Measurements from ENCODE around the gene CLK2. TPM values are rescaled to one million over a fixed set of nuclear protein-coding genes. Genes with fewer than 3 reads are reported as not detected.
"Not testable (repeated sequence)": the region's sequence is repeated elsewhere in the genome, so short reads cannot be mapped to it uniquely, and the experiment has no call there.

CLK2 gene
- total RNA-seq, 1 experiment from 2014 or later, result 11.5 TPM

DNA sequence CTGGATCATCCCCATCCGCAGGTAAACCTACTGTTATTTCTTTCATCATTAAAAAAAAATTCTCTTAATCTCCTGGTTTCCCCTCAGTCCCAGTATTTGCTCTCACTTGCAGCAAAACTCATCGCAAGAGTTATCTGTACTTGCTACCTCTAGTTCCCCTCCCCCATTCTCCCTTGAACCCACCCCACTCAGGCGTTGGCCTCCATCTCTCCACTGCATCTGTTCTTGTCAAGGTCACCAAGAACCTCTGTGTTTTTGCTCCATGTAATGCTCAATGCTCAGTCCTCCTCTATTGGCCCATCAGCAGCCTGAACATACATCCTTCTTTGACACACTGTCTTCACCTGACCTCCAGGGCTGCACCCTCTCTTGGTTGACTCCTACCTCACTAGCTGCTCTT is 23.4 kb upstream of the CLK2 start:
- DNase-seq (ENCODE audit: low read depth), result no peak

DNA sequence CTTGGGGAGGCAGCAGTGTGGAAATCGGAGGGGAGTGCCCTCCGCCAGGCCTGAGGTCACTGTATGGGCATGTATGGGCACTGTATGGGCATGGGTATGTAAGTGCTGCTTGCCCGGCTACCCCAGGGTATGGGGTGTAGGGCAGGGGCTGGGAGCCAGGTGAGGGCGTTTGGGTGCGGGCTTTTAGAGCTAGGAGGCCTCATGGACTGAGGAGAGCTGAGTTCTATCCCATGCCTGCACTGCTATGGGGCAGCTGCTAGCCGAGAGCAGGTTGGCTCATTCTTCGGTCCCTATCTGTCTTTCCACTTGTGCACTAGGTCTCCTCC is 22.6 kb upstream of the CLK2 start:
- no peak for DNase-seq (ENCODE audit: low read depth)

DNA sequence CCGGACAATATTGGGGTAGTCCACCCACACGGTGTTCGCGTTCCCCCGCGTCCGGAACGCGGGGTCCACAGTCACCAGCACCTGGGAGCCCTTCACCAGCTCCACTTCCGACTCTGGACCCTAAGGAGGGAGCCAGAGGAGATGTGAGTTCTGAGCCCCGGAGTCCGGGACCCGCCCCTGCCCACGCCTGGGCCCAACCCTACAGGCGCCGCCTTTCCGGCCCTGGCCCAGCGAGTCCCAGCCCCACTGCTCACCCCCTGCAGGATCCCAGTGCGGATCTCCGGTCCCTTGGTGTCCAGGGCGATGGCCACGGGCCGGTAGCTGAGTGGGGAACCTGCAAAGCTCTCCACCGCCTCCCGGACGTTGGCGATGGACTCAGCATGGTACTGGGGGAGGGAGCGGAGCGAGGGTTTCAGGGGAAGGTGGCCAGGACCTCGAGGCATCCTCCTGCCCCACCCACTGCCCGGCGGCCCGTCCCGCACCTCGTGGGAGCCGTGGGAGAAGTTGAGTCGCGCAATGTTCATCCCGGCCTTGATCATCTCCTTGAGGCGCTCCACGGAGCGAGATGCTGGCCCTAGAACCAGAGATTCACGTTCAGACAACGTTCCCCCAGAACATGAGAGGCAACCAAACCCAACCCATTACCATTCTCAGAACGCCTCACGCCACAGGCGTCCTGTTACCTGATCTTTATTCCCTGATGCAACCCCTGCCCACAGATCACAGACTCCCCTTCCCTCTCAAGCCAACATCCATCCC is 22.1 kb upstream of the CLK2 start:
- no peak for DNase-seq (ENCODE audit: low read depth)

DNA sequence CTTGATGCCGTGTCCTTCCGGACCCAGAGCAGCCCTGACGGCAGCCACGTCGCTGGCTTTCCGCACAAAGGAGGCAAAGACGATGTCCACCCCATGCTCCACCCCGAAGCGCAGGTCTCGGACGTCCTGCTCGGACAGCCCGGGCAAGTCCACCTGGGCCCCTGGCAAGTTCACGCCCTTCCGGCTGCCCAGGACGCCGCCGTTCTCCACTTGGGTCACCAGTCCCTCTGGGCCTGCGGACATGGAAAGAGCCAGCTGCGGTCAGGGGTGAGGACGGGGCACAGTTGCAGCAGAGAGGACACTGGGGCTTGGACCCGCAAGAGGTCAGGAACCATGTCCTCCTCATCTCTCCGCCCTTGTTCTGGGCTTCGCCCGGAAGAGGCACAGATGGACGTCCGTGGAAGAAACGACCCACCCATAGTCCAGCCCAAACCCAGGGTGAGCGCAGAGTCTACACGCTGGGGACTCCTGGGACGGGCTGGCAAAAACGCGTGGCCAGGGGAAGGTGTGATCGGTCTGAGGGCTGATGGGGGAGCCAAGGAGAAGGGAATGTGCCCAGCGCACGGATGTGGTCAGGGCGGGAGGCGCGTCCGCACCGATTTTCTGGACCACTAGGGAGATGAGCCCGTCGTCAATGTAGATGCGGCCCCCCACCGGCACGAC is 21.3 kb upstream of the CLK2 start:
- no peak for DNase-seq (ENCODE audit: low read depth)

DNA sequence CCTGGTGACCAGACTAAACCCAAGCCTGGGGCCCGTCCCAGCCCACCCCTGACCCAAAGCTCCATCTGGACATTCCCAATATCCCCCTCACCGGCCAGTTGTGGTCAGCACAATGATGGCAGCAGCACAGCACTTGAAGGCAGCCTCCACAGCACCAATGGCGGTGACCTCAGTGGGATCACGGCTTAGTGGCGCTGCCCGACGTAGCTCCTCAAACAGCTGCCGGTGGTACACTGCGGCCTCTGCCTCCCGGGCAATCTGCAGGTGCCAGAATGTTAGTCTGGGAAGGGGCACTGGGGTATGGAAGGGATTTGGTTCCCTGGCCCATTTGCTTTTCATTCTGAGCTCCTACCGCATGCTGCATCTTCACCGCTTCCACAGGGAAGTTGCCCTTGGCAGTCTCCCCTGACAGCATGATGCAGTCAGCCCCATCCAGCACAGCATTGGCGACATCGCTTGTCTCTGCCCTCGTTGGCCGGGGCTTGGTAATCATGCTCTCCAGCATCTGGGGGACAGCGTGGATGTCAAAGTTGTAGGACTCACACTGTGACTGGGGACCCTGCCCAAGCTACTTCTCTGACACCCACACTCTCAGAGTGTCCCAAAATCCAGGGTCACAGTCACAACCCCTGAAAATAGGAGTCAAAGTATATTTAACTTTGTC is 19.9 kb upstream of the CLK2 start:
- no peak for DNase-seq (ENCODE audit: low read depth)

DNA sequence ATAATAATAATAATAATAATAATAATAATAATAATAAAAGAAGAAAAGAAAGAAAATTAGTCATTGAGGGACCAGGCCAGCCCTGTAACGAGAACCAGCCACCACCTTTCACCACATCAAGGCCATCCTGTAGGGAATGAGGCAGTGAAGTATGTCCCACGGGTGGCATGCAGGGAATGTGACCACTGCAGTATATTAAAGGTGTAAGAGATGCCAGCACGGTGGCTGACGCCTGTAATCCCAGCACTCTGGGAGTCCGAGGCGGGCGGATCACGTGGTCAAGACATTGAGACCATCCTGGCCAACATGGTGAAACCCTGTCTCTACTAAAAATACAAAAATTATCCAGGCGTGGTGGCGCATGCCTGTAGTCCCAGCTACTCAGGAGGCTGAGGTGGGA is 17.7 kb upstream of the CLK2 start:
- DNase-seq (ENCODE audit: low read depth), result not testable (repeated sequence)

DNA sequence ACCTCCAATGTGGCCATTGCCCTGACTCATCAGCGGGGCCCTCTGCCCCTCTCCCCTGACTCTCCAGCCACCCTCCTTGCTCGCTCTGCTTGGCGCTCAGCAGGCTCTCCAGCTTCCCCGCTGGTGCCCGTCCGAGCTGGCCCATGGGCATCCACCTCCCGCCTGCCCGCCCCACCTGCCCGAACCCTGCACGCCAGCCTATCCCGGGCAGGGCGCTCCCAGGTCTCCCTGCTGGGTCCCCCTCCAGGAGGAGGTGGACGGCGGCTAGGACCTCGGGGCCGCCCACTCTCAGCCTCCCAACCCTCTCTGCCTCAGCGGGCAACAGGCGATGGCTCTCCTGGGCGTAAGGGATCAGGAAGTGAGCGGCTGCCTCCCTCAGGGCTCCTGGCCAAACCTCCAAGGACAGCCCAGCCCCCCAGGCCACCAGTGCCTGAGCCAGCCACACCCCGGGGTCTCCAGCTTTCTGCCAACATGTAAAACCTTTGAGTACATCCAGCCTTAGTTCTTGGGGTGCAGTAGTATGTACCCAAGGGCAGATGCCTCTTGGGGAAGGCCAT is 14.8 kb upstream of the CLK2 start:
- no peak for DNase-seq (ENCODE audit: low read depth)

DNA sequence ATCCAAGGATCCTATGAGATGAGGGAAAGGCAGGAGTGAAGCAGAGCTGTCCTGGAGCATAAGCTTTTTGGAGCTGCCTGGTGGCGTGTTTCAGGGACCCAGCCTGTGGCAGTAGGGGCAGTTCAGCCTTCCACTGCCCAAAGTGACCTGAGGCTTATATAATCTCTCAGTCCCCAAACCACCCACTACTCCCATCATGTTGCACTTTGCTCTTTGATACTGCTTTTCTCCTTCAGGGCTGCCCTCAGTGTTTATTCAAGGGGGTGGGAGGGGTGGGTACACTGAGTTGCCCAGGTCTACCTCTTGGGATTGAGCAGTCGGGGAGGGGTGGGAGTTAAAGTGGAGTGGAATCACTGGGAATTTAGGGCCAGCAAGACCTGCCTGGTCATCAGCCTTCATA is 13.2 kb upstream of the CLK2 start:
- no peak for DNase-seq (ENCODE audit: low read depth)

DNA sequence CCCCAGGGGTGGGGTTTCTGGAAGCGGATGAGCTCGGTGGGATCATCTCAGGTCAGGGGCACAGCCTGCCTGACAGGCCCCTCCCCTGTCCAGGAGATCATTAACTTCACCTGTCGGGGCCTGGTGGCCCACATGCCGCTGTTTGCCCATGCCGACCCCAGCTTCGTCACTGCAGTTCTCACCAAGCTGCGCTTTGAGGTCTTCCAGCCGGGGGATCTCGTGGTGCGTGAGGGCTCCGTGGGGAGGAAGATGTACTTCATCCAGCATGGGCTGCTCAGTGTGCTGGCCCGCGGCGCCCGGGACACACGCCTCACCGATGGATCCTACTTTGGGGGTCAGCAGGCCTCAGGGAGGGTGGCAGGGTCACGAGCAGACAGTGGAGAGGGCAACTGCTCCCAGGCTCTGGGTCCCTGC is 12.3 kb upstream of the CLK2 start:
- no peak for DNase-seq (ENCODE audit: low read depth)

DNA sequence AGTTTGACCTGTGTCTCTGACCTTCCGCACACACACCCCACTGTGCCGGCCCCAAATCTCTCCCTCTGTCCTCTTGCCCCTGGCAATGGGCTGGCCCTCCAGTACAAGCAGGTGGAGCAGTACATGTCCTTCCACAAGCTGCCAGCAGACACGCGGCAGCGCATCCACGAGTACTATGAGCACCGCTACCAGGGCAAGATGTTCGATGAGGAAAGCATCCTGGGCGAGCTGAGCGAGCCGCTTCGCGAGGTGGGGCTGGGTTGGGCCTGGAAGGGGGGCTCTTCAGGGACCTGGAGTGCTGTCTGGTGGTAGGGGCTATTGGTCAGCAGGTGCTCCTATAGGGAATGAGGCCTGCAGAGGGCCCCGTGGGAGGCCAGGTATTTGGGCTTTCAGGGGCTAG is 11.8 kb upstream of the CLK2 start:
- DNase-seq (ENCODE audit: low read depth), result no peak

DNA sequence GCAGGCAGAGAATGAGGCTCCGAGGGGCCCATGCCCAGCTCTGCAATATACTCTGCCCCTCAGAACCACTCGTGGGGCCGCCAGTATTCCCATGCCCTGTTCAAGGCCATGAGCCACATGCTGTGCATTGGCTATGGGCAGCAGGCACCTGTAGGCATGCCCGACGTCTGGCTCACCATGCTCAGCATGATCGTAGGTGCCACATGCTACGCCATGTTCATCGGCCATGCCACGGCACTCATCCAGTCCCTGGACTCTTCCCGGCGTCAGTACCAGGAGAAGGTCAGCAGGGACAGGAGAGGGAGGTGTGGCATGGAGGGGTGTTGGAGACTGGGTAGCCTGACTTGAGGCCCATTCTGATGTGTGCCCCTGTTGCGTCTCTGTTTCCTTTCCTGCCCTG is 11.2 kb upstream of the CLK2 start:
- no peak for DNase-seq (ENCODE audit: low read depth)

DNA sequence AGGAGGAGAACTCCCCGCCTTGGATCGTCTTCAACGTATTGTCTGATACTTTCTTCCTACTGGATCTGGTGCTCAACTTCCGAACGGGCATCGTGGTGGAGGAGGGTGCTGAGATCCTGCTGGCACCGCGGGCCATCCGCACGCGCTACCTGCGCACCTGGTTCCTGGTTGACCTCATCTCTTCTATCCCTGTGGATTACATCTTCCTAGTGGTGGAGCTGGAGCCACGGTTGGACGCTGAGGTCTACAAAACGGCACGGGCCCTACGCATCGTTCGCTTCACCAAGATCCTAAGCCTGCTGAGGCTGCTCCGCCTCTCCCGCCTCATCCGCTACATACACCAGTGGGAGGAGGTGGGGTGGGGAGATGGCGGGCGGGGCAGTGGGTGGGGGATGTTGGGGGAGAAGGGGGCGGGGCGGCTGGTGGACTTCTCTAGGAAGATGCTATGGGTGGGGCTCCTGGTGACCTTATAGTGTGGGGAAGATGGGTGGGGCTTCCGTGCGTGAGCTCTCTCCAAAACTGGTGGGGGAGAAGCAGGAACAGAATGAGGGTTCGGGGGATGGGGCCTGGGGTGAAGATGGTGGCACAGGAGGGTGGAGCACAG is 9.3 kb upstream of the CLK2 start:
- DNase-seq (ENCODE audit: low read depth), result no peak

DNA sequence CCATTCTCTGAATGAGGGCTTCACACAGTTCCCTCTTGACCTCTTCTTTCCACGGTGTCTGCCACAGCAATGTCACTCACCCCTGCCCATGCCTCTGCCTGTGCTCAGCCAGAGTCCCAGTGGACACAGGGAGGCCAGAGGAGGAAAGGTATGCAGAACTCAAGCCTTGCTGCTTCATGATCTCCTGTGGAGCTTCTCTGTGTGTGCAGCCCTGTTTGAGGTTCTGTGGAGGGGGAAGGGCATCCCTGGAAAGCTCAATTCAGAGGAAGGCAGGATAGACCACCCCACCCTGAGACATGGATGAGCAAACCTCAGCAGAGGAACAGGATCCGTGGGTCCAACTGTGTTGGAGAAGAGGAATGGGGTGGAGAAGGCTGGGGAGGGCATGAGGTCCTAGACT is 6.0 kb upstream of the CLK2 start:
- DNase-seq (ENCODE audit: low read depth), result no peak

DNA sequence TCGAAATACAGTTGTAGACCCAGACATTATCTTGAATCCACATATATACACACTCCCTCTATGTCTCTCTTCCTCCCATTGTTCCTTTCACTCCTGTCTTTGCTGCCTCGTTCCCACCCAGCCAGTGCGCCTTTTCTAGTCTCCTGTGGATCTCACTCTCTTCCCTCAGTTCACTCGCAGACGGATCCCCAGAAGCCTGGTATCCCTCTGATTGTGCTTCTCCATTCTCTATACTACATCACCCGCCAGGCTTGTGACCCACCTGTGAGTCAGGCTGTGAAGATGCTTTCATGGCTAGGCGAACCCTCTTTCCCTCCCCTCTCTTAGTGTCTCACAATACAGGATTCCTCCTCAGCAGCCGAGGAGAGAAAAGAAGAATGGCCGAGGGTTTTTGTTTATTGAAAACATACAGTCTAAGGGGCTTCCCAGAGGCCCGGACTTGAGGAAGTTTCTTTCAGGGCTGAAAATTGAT is 5.4 kb upstream of the CLK2 start:
- peak; percentile 22 for DNase-seq (ENCODE audit: low read depth)

DNA sequence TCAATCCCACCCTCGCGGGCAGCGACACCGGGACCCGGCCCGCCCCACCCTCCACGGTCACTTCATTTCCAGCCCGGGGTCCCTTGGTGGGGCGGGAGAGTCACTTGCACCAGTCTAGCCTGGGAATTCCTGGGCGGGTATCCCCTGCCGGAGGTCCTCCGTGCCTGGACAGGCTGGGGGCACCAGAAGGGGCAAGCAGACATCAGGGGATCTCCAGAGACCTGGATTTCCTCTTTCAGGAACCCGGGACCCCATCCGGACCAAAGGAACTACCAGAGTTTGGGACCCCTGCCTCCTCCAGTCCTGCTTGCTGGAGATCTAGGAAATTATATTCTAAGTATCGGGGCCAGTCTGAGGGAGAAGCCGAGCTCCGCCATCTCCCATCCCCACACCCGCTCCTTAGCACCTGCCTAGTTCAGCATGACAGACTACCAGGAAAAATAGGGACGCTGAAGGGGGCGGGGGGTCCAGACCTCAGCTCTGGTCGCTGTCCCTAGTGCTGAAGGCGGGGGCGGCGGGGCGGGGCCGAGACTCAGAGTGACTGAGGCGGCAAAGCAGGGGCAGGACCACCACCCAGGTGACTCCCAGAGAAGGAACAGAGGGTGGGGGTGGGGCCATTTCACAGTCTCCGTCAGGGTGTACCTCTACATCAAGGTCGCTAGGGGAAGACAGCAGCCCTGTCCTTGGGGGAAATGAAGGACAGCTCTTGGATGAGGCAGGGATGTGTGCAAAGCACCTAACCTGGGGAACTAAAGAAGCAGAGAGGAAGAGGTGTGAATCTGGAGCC is 4.8 kb upstream of the CLK2 start:
- DNase-seq (ENCODE audit: low read depth), result peak; percentile 61

DNA sequence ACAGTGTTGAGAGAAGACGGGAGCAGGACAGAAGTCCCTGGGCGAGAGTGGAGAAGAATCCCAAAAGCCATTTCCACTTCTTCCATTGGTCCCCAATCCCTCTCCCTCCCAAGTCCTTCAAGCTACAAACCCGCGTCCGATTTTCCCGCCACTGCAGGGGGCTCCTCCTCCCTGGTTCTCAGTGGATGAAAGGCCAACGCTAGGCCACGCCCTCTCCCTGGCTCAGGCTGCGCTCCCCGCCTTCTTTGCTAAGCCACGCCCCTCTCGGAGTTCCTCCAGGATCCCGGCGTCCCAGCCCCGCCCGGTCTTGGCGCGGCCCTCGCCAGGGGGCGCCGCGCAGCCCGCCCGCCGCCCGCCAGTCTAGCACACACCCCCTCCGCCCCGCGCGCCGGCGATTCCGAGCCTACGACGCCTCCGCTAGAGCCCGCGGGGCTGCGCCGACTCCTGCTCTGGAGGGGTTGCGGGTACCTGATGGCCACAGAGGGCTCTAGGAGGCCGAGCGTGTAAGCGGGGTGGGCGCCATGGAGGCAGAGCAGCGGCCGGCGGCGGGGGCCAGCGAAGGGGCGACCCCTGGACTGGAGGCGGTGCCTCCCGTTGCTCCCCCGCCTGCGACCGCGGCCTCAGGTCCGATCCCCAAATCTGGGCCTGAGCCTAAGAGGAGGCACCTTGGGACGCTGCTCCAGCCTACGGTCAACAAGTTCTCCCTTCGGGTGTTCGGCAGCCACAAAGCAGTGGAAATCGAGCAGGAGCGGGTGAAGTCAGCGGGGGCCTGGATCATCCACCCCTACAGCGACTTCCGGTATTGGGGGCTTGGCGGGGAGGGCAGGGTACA is 4.0 kb upstream of the CLK2 start, which contains the start of gene HCN3:
Gene HCN3, plus strand, starts transcription at position 394 of the 832 bp plus-strand sequence. Its CDS starts 128 bp downstream, at position 522.
- peak; percentile 98 for DNase-seq (ENCODE audit: low read depth)

DNA sequence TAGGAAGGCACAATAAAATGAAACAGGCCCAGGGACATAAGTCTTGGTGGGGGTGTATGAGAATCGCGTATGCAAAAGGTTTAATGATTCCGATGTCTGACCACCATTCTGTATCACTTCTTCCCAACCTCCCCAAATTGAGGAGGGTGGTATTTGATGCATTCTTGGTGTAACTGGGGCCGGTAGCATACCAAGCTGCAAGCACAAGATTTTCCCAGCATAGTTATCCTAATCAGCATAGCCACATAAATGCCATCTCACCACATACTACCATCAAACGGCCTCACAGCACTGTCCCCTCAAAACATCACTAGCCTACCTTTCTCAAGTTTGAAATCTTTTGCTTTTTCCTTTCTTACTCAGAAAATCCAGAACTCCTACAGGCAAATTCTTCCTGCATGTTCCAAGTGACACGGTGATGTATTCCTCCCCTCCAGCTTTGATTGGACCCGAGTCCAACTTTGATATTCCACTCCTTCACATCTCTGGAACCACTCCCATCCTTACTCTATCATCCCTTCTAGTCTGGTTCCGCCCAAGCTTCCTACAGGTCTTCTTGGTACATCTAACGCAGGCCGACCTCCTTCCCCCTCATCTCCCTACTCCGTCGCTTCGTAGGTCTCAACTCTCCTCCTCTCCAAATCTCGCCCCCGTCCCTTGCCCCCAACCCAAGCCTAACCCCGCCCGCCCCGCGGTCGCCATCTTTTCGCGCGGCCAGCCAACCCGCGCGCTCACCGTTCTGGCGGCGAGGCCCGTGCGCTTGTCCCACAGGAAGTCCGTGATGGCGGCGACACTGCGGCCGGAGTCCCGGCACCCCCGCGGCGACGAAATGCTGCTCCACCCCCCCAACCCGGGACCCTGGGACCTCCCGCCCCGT is 600 bp downstream of the CLK2 start:
- DNase-seq (ENCODE audit: low read depth), result no peak

DNA sequence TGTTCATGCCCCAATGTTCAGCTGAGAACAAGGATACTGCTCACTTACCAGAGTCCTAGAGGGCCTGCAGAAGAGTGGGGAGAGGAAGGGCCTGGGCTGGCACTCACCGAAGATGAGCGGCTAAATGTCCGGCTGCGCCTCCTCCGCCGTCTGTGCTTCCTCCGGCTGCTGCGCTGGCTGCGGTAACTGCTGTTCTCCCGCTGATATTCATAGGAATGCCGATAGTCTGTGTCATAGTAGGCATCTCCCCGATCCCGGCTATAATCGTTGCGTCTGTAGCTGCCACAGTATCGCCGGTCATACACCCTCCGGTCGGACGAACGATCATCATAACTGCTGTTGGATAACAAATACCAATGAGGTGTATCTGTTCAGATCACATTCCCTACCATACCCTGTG is 3.9 kb downstream of the CLK2 start:
- no peak for DNase-seq (ENCODE audit: low read depth)

DNA sequence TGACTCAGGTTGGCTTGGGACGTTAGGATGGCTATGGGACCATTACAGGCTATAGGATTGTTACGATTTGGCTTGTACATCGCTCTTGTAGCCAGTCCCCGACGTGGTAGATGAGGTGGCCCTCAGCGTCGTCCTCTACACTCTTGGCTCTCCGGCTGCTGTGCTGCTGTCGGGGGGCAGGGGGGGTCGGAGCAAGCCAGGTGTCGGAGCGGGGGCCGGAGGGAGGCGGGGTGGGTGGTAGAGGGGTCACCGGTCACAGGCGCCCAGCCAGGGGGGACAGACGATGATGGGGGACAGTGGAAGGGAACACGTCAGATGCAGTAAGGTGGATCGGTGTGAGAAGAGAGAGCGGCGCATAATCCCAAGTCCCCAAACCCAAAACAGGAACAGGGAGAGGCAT is 4.7 kb downstream of the CLK2 start:
- DNase-seq (ENCODE audit: low read depth), result no peak

DNA sequence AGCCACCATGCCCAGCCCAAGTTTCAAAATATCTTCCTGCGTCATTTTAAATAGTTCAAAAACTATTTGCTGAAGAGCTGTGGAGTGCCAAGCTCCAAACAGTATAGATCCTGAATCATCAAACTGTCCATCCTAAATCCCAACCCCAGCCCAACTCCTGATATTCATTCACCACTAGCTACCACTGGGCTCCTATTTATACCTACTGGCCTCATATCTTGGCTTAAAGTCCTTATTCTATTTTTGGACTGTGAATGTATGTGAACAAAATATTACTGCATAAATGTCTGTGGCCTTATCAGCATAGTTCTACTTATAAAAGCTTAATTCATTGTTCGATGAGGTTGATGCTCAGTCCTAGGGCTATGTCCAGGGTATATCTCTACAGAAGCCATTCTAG is 5.9 kb downstream of the CLK2 start:
- DNase-seq (ENCODE audit: low read depth), result no peak
